Testis (tissue), 2 donors: ENCODE data around the gene PPFIA4.

Source experiments
- CTCF ChIP-seq, 3 experiments: fragments of 450-650 bp in 2 of 3; fragments of 200-600 bp in 1 of 3; sonication (generic) in 1 of 3; IDR thresholded peaks; one replicate each; pipeline ENCODE4 v1.5.1; 2016 to 2019; ENCODE audit warnings: antibody characterized with exemption in 3 of 3, mild to moderate bottlenecking in 2 of 3, moderate library complexity in 1 of 3
- POLR2A ChIP-seq: fragments of 450-650 bp; IDR thresholded peaks from one replicate; pipeline ENCODE4 v1.6.1; 2017; ENCODE audit warnings: antibody characterized with exemption, mild to moderate bottlenecking, moderate library complexity

GRCh38 chr1:203036135-203036534, 9.8 kb downstream of the PPFIA4 start:
- TF ChIP-seq CTCF (IDR thresholded peaks at IDR 0.05) (no peak), POLR2A (no peak)
